CD14-positive monocyte (primary cell): ENCODE data around the gene RIMBP2. TPM values are rescaled to one million over a fixed set of nuclear protein-coding genes. Genes with fewer than 3 reads are reported as not detected.

Experiments used
- DNase-seq, 3 donors: peaks; one replicate each; pipeline ENCODE4 v3.0.0-alpha.2; 2011 to 2022
- H2AFZ ChIP-seq: 2 replicates; pipeline ENCODE4 v1.6.0; 2012; ENCODE audit warnings: mild to moderate bottlenecking, low read depth, low read length, inconsistent platforms; ENCODE audit not compliant: insufficient read depth, poor library complexity, severe bottlenecking
- H3K27ac ChIP-seq, 2 donors: 1 replicate in 1 of 2; 2 replicates in 1 of 2; pipeline ENCODE4 v1.5.1; 2012 to 2013; ENCODE audit warnings: low read length in 2 of 2, control low read depth in 1 of 2, inconsistent platforms in 1 of 2, low read depth in 1 of 2, mild to moderate bottlenecking in 1 of 2
- H3K27me3 ChIP-seq, 2 donors: one replicate each; pipeline versions ENCODE4 v1.6.0 to v1.6.1; 2011 to 2013; ENCODE audit warnings: low read length in 2 of 2; ENCODE audit not compliant: control insufficient read depth in 2 of 2, insufficient read depth in 2 of 2
- H3K36me3 ChIP-seq, 2 donors: replicated peaks in 1 of 2; 1 replicate in 1 of 2; 2 replicates in 1 of 2; pipeline versions ENCODE4 v1.5.1 to v1.6.1; 2012 to 2013; ENCODE audit warnings: low read length in 2 of 2, control low read depth in 1 of 2, inconsistent platforms in 1 of 2, mild to moderate bottlenecking in 1 of 2; ENCODE audit not compliant: insufficient read depth in 2 of 2, control insufficient read depth in 1 of 2
- H3K4me1 ChIP-seq, 2 donors: 1 replicate in 1 of 2; 2 replicates in 1 of 2; pipeline versions ENCODE4 v1.5.1 to v1.6.1; 2012 to 2013; ENCODE audit warnings: low read length in 2 of 2, control low read depth in 1 of 2, inconsistent platforms in 1 of 2, mild to moderate bottlenecking in 1 of 2, moderate library complexity in 1 of 2; ENCODE audit not compliant: insufficient read depth in 2 of 2, control insufficient read depth in 1 of 2
- H3K4me2 ChIP-seq: replicated peaks from 2 replicates; pipeline ENCODE3; 2012; ENCODE audit warnings: low read length, moderate library complexity, mild to moderate bottlenecking; ENCODE audit not compliant: poor library complexity, severe bottlenecking; ENCODE audit errors: extremely low read depth
- H3K4me3 ChIP-seq, 3 experiments: fragments of 200-600 bp in 1 of 3; sonication (generic) in 1 of 3; replicated peaks in 1 of 3; 1 replicate in 2 of 3; 2 replicates in 1 of 3; pipeline ENCODE4 v1.5.1; 2011 to 2013; ENCODE audit warnings: low read length in 3 of 3, mild to moderate bottlenecking in 3 of 3, control low read depth in 2 of 3, low read depth in 2 of 3, inconsistent platforms in 1 of 3, moderate library complexity in 1 of 3
- H3K79me2 ChIP-seq: 2 replicates; pipeline ENCODE4 v1.6.0; 2012; ENCODE audit warnings: mild to moderate bottlenecking, control low read depth, inconsistent platforms, low read length, moderate library complexity; ENCODE audit not compliant: insufficient read depth
- H3K9ac ChIP-seq: 2 replicates; pipeline ENCODE4 v1.6.0; 2017; ENCODE audit warnings: low read length, mild to moderate bottlenecking; ENCODE audit not compliant: insufficient read depth, poor library complexity, severe bottlenecking
- H3K9me3 ChIP-seq, 2 donors: replicated peaks in 1 of 2; 1 replicate in 1 of 2; 2 replicates in 1 of 2; pipeline versions ENCODE4 v1.5.1 to v1.6.1; 2012 to 2013; ENCODE audit warnings: low read length in 2 of 2, control low read depth in 1 of 2; ENCODE audit not compliant: control insufficient read depth in 1 of 2, insufficient read depth in 1 of 2
- H4K20me1 ChIP-seq: 2 replicates; pipeline ENCODE4 v1.6.0; 2012; ENCODE audit warnings: mild to moderate bottlenecking, low read length, control low read depth, moderate library complexity; ENCODE audit not compliant: insufficient read depth
- H3K27ac Mint-ChIP-seq, 7 donors: one replicate each; pipeline ENCODE4 v1.8.0; 2020; ENCODE audit warnings: mild to moderate bottlenecking in 7 of 7, mixed read lengths in 7 of 7, moderate library complexity in 6 of 7, inconsistent platforms in 2 of 7
- H3K27me3 Mint-ChIP-seq, 3 donors: one replicate each; pipeline ENCODE4 v1.8.0; 2021 to 2022; ENCODE audit warnings: low read depth in 3 of 3, mild to moderate bottlenecking in 3 of 3, mixed read lengths in 3 of 3, moderate library complexity in 3 of 3, inconsistent platforms in 1 of 3
- H3K36me3 Mint-ChIP-seq, 2 donors: one replicate each; pipeline ENCODE4 v1.8.0; 2020; ENCODE audit warnings: mixed read lengths in 2 of 2, inconsistent platforms in 1 of 2, mild to moderate bottlenecking in 1 of 2
- H3K4me1 Mint-ChIP-seq: one replicate; pipeline ENCODE4 v1.8.0; 2020; ENCODE audit warnings: mild to moderate bottlenecking, mixed read lengths
- H3K4me3 Mint-ChIP-seq, 2 donors: one replicate each; pipeline ENCODE4 v1.8.0; 2020; ENCODE audit warnings: mild to moderate bottlenecking in 2 of 2, mixed read lengths in 2 of 2, moderate library complexity in 1 of 2
- H3K9me3 Mint-ChIP-seq, 7 donors: one replicate each; pipeline ENCODE4 v1.8.0; 2020 to 2022; ENCODE audit warnings: mixed read lengths in 7 of 7, mild to moderate bottlenecking in 6 of 7, moderate library complexity in 6 of 7, inconsistent platforms in 2 of 7
- CTCF ChIP-seq: fragments of 200-600 bp; IDR thresholded peaks from one replicate; pipeline ENCODE4 v1.8.0; 2022; ENCODE audit warnings: antibody characterized with exemption, mild to moderate bottlenecking
- WGBS: methylation state at CpG from one replicate; pipeline ENCODE4 v1.1.5; 2013; ENCODE audit warnings: missing lambda C conversion rate; ENCODE audit not compliant: insufficient coverage; 5-methylcytosine and 5-hydroxymethylcytosine counted together
- intact Hi-C, 2 donors: fragments of 100-400 bp; cut with micrococcal nuclease; formaldehyde crosslinking; loops; one replicate each; pipeline versions ENCODE4 v1.15.0 to v1.15.1; 2023
- polyA plus RNA-seq, 3 donors: library from polyadenylated mRNA; depleted of rRNA in 1 of 3; unstranded in 2 of 3; stranded (reverse) in 1 of 3; fragments of 300-500 nt in 2 of 3; fragments of >200 nt in 1 of 3; fragmentation: Illumina TruSeq in 2 of 3; gene quantifications; 1 replicate in 2 of 3; 2 replicates in 1 of 3; pipeline ENCODE4 v1.2.3, GENCODE V29; 2012 to 2021

The RIMBP2 gene
- polyA plus RNA-seq, 3 donors = not detected

- no peaks in the 10 kb centered on the region for H3K9me3 Mint-ChIP-seq
- H3K36me3 Mint-ChIP-seq = no peaks in the 10 kb centered on the region
- no peaks in the 10 kb centered on the region for H4K20me1 ChIP-seq
- H3K79me2 ChIP-seq = no peaks in the 10 kb centered on the region
- peaks cover 13 to 22% of the 10 kb centered on the region in 2 donors for H3K9me3 ChIP-seq
- H3K4me3 Mint-ChIP-seq = peak overlapping the region in 1 of 2 donors; percentile 26
- no peaks in the 10 kb centered on the region for H3K4me1 ChIP-seq
- H3K36me3 ChIP-seq = no peaks in the 10 kb centered on the region
- peaks cover 0 to 21% of the 10 kb centered on the region in 2 donors for H3K27me3 ChIP-seq
- no peak overlapping the region for H3K4me3 ChIP-seq
- no peak overlapping the region for H3K9ac ChIP-seq
- intact Hi-C loops = no loop called here
- no peak overlapping the region for H2AFZ ChIP-seq
- 21% methylated on average over 9 of the region's 10 CpGs for WGBS
- no peak for TF ChIP-seq CTCF
- H3K27ac ChIP-seq = no peak overlapping the region
- no peaks in the 10 kb centered on the region for H3K4me1 Mint-ChIP-seq
- H3K27me3 Mint-ChIP-seq = peaks cover 13 to 26% (median 21%) of the 10 kb centered on the region in 3 donors
- H3K4me2 ChIP-seq = no peak overlapping the region
- no peak overlapping the region for H3K27ac Mint-ChIP-seq
- no peak for DNase-seq
These were observed 46.2 kb upstream of the RIMBP2 start for GRCh38 chr12:130762319-130762675.

- Histone ChIP-seq H3K9me3 (peaks cover 13 to 22% of the 10 kb centered on the region in 2 donors), H3K27ac (no peak overlapping the region), H2AFZ (no peak overlapping the region), H3K27me3 (peaks cover 0 to 21% of the 10 kb centered on the region in 2 donors), H3K4me2 (no peak overlapping the region), H3K79me2 (no peaks in the 10 kb centered on the region), H4K20me1 (no peaks in the 10 kb centered on the region), H3K4me1 (no peaks in the 10 kb centered on the region), H3K9ac (no peak overlapping the region), H3K36me3 (no peaks in the 10 kb centered on the region), H3K4me3 (no peak overlapping the region)
- intact Hi-C loops = no loop called here
- no peaks in the 10 kb centered on the region for H3K9me3 Mint-ChIP-seq
- TF ChIP-seq CTCF = no peak
- peak overlapping the region in 1 of 2 donors; percentile 40 for H3K4me3 Mint-ChIP-seq
- H3K27ac Mint-ChIP-seq = no peak overlapping the region
- no peak for DNase-seq
- H3K36me3 Mint-ChIP-seq = no peaks in the 10 kb centered on the region
- peaks cover 13 to 26% (median 21%) of the 10 kb centered on the region in 3 donors for H3K27me3 Mint-ChIP-seq
- no peaks in the 10 kb centered on the region for H3K4me1 Mint-ChIP-seq
- 12% methylated on average over 24 of the region's 29 CpGs for WGBS
These were observed 45.6 kb upstream of the RIMBP2 start for GRCh38 chr12:130761537-130762318.
